ENCODE measurements around the gene ANKH. TPM values are rescaled to one million over a fixed set of nuclear protein-coding genes. Genes with fewer than 3 reads are reported as not detected.

ANKH gene
- total RNA-seq, 2 donors from 2014 or later = 76.5 to 106 TPM

DNA sequence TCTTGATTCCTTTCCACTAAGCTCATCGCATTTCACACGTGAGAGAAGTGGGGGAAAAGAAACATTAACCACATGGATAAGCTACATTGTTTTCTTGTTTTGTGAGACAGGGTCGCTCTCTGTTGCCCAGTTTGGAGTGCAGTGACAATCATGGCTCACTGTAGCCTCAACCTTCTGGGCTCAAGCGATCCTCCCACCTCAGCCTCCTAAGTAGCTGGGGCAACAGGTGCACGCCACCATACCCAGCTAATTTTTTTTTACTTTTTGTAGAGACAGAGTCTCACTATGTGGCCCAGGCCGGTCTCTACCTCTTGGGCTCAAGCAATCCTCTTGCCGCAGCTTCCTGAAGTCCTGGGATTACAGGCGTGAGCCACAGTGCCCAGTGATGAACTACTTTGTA, 204.3 kb downstream of the ANKH start:
- WGBS = 87% methylated on average over 8 of the region's 8 CpGs
- intact Hi-C loops (cut with DNase I) = loop anchor here (10.0 kb wide), 1 partner anchor 682 kb away; no protein-coding TSS in a partner anchor
- H3K27me3 ChIP-seq (replicated peaks; ENCODE audit: insufficient read depth) = no peaks in the 10 kb centered on the region
- no peaks in the 10 kb centered on the region for H3K9me3 ChIP-seq
- no peaks in the 10 kb centered on the region for H3K36me3 ChIP-seq
- H3K27ac ChIP-seq = peak overlapping the region in 1 of 2 donors; percentile 93
- DNase-seq (ENCODE audit: low spot score) = no peak
- no peak for TF ChIP-seq POLR2AphosphoS5 (IDR thresholded peaks at IDR 0.05)
- TF ChIP-seq POLR2A (IDR thresholded peaks at IDR 0.05) = no peak
- TF ChIP-seq, protein P1, sequence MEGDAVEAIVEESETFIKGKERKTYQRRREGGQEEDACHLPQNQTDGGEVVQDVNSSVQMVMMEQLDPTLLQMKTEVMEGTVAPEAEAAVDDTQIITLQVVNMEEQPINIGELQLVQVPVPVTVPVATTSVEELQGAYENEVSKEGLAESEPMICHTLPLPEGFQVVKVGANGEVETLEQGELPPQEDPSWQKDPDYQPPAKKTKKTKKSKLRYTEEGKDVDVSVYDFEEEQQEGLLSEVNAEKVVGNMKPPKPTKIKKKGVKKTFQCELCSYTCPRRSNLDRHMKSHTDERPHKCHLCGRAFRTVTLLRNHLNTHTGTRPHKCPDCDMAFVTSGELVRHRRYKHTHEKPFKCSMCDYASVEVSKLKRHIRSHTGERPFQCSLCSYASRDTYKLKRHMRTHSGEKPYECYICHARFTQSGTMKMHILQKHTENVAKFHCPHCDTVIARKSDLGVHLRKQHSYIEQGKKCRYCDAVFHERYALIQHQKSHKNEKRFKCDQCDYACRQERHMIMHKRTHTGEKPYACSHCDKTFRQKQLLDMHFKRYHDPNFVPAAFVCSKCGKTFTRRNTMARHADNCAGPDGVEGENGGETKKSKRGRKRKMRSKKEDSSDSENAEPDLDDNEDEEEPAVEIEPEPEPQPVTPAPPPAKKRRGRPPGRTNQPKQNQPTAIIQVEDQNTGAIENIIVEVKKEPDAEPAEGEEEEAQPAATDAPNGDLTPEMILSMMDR (IDR thresholded peaks at IDR 0.05) = no peak
- H3K4me1 ChIP-seq (replicated peaks) = peaks cover 14% of the 10 kb centered on the region
- H3K4me3 ChIP-seq = no peak overlapping the region

GRCh38 chr5:14666357-14666756, 205.2 kb downstream of the ANKH start:
- WGBS = 38% methylated on average over 2 of the region's 2 CpGs
- H3K36me3 ChIP-seq = no peaks in the 10 kb centered on the region
- H3K9me3 ChIP-seq = no peaks in the 10 kb centered on the region
- peak overlapping the region; percentile 72 to 74 for H3K4me3 ChIP-seq
- H3K4me1 ChIP-seq (replicated peaks) = peaks cover 11% of the 10 kb centered on the region
- no peaks in the 10 kb centered on the region for H3K27me3 ChIP-seq (replicated peaks; ENCODE audit: insufficient read depth)
- no peak for TF ChIP-seq POLR2A (IDR thresholded peaks at IDR 0.05)
- TF ChIP-seq, protein P1 (IDR thresholded peaks at IDR 0.05) = no peak
- TF ChIP-seq POLR2AphosphoS5 (IDR thresholded peaks at IDR 0.05) = peak; percentile 2
- DNase-seq (ENCODE audit: low spot score) = no peak
- intact Hi-C loops (cut with DNase I) = loop anchor here (10.0 kb wide), 1 partner anchor 682 kb away; no protein-coding TSS in a partner anchor
- peak overlapping the region; percentile 93 to 98 for H3K27ac ChIP-seq

DNA sequence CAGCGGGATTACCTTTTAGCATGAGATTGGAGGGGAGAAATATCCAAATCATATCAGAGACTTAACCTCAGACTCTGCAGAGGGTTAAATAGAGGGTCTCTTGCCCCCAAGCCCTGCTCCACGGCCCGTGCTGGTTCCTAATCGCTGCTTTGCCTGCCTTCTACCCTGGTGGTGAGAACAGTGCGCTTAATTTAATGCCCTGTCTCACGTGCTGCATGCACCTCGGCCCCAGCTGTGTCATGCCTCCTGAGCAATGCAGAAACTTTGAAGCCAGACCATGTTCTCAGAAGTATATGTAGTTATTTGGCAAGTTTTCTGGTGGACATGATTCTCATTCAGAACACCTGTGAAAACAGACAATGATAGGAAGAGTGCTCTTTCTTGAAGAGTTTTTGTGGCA, 205.6 kb downstream of the ANKH start:
- WGBS = 17% methylated on average over 7 of the region's 7 CpGs
- peak overlapping the region; percentile 72 to 74 for H3K4me3 ChIP-seq
- DNase-seq (ENCODE audit: low spot score) = peak; percentile 43
- peak overlapping the region; percentile 93 to 98 for H3K27ac ChIP-seq
- no peaks in the 10 kb centered on the region for H3K9me3 ChIP-seq
- TF ChIP-seq POLR2A (IDR thresholded peaks at IDR 0.05) = no peak
- TF ChIP-seq, protein P1 (IDR thresholded peaks at IDR 0.05) = peak in 2 of 4 experiments; percentile 35 to 44
- TF ChIP-seq POLR2AphosphoS5 (IDR thresholded peaks at IDR 0.05) = peak; percentile 50
- peaks cover 7% of the 10 kb centered on the region for H3K4me1 ChIP-seq (replicated peaks)
- no peaks in the 10 kb centered on the region for H3K27me3 ChIP-seq (replicated peaks; ENCODE audit: insufficient read depth)
- intact Hi-C loops (cut with DNase I) = loop anchor here (10.0 kb wide), 1 partner anchor 681 kb away; no protein-coding TSS in a partner anchor
- H3K36me3 ChIP-seq = no peaks in the 10 kb centered on the region

- Histone ChIP-seq H3K4me1 (replicated peaks) (peaks cover 4% of the 10 kb centered on the region), H3K36me3 (no peaks in the 10 kb centered on the region), H3K27ac (peak overlapping the region; percentile 93 to 98), H3K27me3 (replicated peaks; ENCODE audit: insufficient read depth) (no peaks in the 10 kb centered on the region), H3K9me3 (no peaks in the 10 kb centered on the region), H3K4me3 (peak overlapping the region; percentile 72 to 74)
- DNase-seq (ENCODE audit: low spot score) = peak; percentile 52
- intact Hi-C loops (cut with DNase I) = loop anchor here (10.0 kb wide), 1 partner anchor 680 kb away; no protein-coding TSS in a partner anchor
- 1% methylated on average over 21 of the region's 21 CpGs for WGBS
- TF ChIP-seq, protein P1 (IDR thresholded peaks at IDR 0.05) = peak in 1 of 4 experiments; percentile 18
- TF ChIP-seq POLR2AphosphoS5 (IDR thresholded peaks at IDR 0.05) (peak; percentile 50), POLR2A (IDR thresholded peaks at IDR 0.05) (no peak)
Observed at GRCh38 chr5:14665101-14665822, 206.3 kb downstream of the ANKH start.

All from prostate gland (tissue), 2 donors.